Activated T-helper 2 cell treated with anti-CD3 and anti-CD28 coated beads, Interferon-gamma antibody, Interleukin-2, Interleukin-4, amounts not matched to agents 10 μg/mL and 5 μg/mL and 100 μg/mL, durations not matched to agents 14 hours and 24 hours and 36 hours (primary cell): ENCODE measurements around the gene CIDEB. TPM values are rescaled to one million over a fixed set of nuclear protein-coding genes. Genes with fewer than 3 reads are reported as not detected.

Experiments
- DNase-seq: peaks from one replicate; pipeline ENCODE4 v3.0.0; 2021; ENCODE audit warnings: low spot score
- H3K27ac Mint-ChIP-seq: one replicate; pipeline ENCODE4 v1.8.0; 2021; ENCODE audit warnings: mixed read lengths
- H3K27me3 Mint-ChIP-seq: one replicate; pipeline ENCODE4 v1.8.0; 2021; ENCODE audit warnings: low read depth, mixed read lengths
- H3K36me3 Mint-ChIP-seq: one replicate; pipeline ENCODE4 v1.8.0; 2021; ENCODE audit warnings: low read depth, mixed read lengths
- H3K4me1 Mint-ChIP-seq: one replicate; pipeline ENCODE4 v1.8.0; 2021; ENCODE audit warnings: low read depth, mixed read lengths
- H3K4me3 Mint-ChIP-seq: one replicate; pipeline ENCODE4 v1.8.0; 2021; ENCODE audit warnings: low read depth, mild to moderate bottlenecking, moderate library complexity, mixed read lengths
- H3K9me3 Mint-ChIP-seq: one replicate; pipeline ENCODE4 v1.8.0; 2021; ENCODE audit warnings: mixed read lengths
- intact Hi-C: fragments of 100-400 bp; cut with micrococcal nuclease; formaldehyde crosslinking; loops from one replicate; pipeline ENCODE4 v1.15.1; 2023
- total RNA-seq: library from RNA; stranded (reverse); gene quantifications from 2 replicates; pipeline ENCODE4 v1.2.3, GENCODE V29; 2022

The CIDEB gene
- total RNA-seq, 1 donor from 2014 or later, result 19.6 TPM

DNA sequence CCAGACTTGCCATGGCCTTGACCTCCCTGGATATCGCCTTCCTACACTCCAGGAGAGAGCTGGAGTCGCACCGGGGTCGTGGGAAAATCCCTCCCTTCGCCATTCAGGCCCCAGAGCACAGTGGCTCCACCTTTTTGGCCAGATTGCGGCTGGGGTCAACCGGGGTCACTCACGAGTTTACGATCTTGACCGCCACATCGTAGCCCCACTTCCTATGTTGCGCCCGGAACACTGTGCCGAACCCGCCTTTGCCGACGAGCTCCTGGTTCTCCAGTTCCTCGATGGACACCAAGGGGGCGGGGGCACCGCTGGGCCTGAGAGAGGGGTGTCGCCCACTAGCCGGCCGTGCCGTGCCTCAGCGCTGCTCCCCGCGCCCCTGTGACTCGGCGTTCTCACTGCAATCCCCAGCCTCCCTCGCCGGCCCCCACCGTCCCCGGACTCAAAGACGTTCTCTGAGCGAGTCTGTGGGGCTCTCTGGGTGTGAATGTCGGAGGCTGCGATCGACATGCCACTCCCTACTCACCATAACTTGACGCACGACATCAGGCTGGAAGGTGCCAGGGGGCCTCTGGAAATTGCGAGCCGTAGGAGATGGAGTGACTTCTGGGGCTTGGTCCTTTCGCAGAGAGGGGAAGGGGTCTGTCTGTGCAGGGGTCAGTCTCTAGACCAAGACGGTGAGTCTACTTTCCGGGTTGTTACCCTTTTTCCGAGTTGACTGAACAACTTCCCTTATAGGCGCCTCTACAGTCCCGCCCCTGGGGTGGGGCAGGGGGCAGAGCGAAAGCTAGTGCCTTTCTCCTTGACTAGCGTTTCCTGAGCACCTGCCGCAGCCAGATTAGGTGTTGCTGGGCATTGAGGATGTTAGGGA, 31.7 kb upstream of the CIDEB start, which contains the start of gene RIPK3:
RIPK3 (minus strand) TSS at position 708 of the 868 bp plus-strand sequence; CDS start at position 543, 165 bp downstream.
- peak within 1 kb of the TSS; percentile 87 for H3K4me3 Mint-ChIP-seq

DNA sequence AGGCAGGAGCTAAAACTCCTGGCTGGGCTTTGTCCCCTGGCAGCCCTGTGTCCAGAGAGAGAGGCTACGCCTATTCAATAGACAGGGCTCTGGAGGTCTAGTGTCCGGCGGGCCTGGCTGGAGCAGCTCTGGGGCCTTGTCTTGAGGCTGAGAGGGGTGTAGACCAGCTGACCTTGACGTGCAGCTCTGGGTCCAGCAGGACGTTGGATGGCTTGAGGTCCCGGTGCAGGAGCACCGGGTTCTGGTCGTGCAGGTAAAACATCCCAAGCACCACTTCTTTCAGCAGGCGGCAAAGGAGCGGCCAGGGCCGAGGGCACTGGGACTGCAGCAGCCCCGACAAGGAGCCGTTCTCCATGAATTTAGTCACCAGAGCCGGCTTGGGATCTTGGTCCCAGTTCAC, 31.1 kb upstream of the CIDEB start:
- no peaks in the 10 kb centered on the region for H3K9me3 Mint-ChIP-seq
- no peak overlapping the region for H3K27ac Mint-ChIP-seq

More for the DNA sequence above, 31.7 kb upstream of the CIDEB start, which contains the start of gene RIPK3:
- peaks cover 16% of the 10 kb centered on the region for H3K4me1 Mint-ChIP-seq
- H3K9me3 Mint-ChIP-seq, result no peaks in the 10 kb centered on the region
- intact Hi-C loops, result loop anchor here (10.0 kb wide), 1 partner anchor 325 kb away; no protein-coding TSS in a partner anchor
- DNase-seq, result peak; percentile 68
- peak within 1 kb of the TSS; percentile 61 for H3K27ac Mint-ChIP-seq
- peaks cover 24% of the 10 kb centered on the region for H3K27me3 Mint-ChIP-seq
- H3K36me3 Mint-ChIP-seq, result peaks cover 26% of the 10 kb centered on the region

DNA sequence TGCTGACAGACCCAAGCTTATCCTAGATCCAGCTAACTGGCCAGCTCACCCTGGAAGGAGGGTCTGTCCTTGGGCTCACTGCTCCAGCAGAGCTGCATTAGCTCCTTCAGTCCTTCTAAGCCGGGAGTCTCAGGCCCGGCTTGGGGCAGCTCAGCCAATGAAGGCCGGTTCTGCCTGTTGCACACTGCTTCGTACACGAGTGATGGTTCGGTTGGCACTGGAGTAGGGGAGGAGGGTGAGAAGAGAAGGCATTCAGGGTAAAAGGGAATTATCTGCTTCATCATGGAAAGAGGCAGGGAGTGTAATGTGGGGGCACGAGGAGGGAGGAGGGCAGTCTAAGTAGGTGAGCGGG, 30.0 kb upstream of the CIDEB start:
- Mint-ChIP-seq H3K9me3 (no peaks in the 10 kb centered on the region), H3K27ac (no peak overlapping the region), H3K4me3 (peak overlapping the region; percentile 87), H3K4me1 (peaks cover 22% of the 10 kb centered on the region), H3K27me3 (peaks cover 21% of the 10 kb centered on the region), H3K36me3 (peaks cover 26% of the 10 kb centered on the region)
- intact Hi-C loops, result loop anchor here (10.0 kb wide), 1 partner anchor 327 kb away; no protein-coding TSS in a partner anchor
- DNase-seq, result no peak

More for the DNA sequence above, 31.1 kb upstream of the CIDEB start:
- Mint-ChIP-seq H3K4me3 (peak overlapping the region; percentile 87), H3K4me1 (peaks cover 19% of the 10 kb centered on the region), H3K36me3 (peaks cover 26% of the 10 kb centered on the region), H3K27me3 (peaks cover 25% of the 10 kb centered on the region)
- intact Hi-C loops, result loop anchor here (10.0 kb wide), 1 partner anchor 326 kb away; no protein-coding TSS in a partner anchor
- DNase-seq, result no peak

DNA sequence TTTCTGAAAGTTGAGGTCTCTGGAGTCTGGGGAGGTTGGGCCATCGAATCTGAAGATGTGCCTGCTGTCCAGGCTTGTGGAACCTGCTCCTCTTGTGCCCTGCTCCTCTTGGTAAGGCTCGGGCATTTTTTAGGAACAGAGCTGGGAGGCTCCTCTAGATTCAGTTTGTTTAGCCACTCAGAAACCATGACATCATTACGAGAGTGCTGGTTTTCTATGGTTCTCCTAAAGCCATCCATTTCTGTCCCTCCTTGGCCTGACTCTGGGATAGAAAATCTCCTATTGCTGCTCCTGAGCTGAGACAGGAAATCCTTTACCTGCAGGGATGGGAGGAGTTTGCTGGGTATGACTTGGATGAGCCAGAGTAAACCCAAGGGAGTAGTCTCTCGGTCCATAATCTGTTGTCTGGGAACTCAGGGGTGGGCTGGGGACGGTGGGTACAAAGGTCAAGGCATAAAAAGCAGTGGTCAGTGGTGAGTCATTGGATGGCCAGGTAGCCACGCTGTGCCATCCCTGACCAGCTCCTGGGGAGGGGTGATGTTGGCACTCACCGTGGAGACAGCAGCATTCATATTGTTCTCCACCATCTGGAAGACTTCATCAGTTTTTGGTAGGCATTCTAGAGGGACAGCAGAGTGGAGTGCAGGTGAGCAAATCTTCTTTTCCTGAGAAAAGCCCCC, 29.5 kb upstream of the CIDEB start:
- Mint-ChIP-seq H3K27me3 (peaks cover 20% of the 10 kb centered on the region), H3K9me3 (no peaks in the 10 kb centered on the region), H3K27ac (no peak overlapping the region), H3K4me1 (peaks cover 26% of the 10 kb centered on the region), H3K4me3 (no peak overlapping the region), H3K36me3 (peaks cover 26% of the 10 kb centered on the region)
- DNase-seq, result no peak
- intact Hi-C loops, result loop anchor here (10.0 kb wide), 1 partner anchor 328 kb away; no protein-coding TSS in a partner anchor

DNA sequence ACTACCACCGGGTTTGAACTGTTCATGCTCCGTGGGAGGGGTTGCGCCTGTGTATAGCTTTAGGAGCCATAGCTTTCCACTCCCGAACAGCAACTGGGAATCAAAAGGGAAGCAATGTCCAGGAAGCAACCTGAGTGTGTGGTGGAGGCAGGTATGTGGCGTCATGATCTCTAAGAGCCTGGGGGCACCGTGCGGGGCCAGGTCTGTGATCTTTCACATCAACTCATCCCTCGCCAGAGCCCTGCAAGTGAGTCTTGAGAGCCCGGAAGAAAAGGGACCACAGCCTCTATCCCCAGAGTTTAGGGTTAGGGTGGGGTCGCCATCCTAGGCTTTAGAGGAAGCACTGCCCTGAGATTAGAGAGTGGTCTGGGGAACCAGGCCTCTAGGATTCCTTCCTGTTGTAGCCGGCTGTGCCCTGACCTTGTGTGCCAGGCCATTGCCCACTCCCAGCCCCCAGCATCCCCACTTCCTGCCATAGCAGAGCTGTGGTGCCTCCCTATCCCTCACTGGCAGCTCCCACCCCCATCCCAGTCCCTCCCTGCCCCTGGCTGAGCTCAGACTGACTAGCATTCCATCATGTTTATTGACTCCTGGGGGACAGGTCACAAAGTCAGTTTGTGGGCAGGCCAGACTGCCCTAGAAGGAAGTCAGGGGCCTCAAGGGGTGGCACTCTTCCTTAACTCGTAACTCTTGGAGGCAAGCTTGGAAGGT, 27.8 kb upstream of the CIDEB start:
- Mint-ChIP-seq H3K36me3 (peaks cover 26% of the 10 kb centered on the region), H3K4me1 (peaks cover 29% of the 10 kb centered on the region), H3K9me3 (no peaks in the 10 kb centered on the region), H3K4me3 (no peak overlapping the region), H3K27me3 (peaks cover 22% of the 10 kb centered on the region), H3K27ac (no peak overlapping the region)
- DNase-seq, result no peak
- intact Hi-C loops, result loop anchor here (10.0 kb wide), 1 partner anchor 329 kb away; no protein-coding TSS in a partner anchor

DNA sequence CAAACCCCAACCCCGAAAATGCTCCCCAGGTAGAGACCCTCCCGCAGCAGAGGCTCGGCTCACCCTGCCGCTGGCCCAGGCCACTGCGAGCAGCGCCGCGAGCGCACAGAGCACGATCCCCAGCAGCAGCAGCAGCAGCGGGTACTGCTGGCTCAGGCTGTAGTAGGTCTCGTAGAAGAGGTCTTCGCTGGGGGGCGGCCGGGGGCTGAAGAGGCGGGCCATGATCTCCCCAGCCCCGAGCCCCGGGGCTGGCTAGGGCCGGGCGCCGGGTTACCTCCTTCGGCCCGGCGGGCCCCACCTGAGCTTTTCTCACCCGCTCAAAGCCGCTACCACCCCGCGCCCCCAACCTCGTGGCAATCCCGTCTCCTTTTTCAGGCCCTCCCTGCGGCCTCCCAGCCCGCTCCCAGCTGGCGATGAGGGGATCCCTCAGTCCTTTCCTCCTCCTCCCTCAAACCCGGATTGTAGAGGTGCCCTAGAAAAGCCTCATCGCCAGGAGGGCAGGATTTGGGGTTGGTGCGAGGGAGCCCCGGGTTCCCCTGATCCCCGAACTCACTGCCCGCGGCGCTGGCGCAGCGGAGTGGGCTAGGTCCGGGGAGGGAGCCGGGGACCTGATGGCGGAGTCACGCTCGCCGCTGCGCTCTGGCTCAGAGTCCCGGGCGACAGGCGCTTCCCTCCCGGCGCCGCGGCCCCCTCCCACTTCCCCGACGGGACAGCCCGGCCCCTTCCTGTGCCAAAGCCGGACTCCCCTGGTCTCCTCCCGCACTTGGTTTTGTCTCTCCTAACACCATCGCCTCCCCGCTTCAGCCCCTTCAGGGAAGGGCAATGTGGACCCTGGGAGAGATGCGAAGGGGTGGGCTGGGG, 26.9 kb upstream of the CIDEB start, which contains the start of gene ADCY4:
ADCY4 (minus strand) TSS at position 641 of the 861 bp plus-strand sequence; CDS start at position 222, 419 bp downstream.
- peaks cover 28% of the 10 kb centered on the region for H3K4me1 Mint-ChIP-seq
- intact Hi-C loops, result loop anchor here (10.0 kb wide), 1 partner anchor 330 kb away; no protein-coding TSS in a partner anchor

DNA sequence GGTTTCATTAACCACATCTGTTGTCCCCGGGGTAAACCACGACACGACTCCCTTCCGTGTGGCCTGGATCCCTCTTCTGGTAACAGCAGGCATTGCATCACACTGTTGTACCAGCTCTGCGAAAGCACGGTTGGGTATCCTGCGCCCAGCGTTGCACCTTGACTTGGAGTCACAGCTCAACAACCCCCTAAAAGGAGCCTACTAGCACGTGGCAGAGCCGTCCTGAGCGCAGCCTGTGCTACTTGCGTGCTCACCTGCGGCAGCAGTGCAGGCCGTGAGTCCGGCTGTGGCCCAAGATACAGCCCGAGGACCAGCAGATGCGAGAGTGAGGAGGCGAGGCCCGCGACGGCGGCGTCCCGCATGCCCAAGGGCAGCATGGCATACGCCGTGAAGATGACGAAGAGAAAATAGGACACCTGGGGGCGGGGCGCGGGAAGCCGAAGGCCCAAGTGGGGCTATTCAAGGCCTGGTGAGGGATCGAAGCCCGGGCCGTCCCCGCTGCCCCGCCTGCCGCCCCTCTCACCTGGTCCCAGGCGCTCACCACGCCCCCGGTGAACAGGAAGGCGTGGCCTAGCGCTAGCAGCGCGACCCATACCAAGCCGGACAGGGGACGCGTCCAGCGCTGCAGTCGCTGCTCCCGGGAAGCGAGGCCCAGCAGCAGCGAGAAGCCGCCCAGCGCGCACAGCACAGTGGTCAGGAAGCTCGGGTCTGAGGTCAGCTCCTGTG, 24.7 kb upstream of the CIDEB start:
- Mint-ChIP-seq H3K36me3 (peaks cover 24% of the 10 kb centered on the region), H3K9me3 (no peaks in the 10 kb centered on the region), H3K27me3 (peaks cover 27% of the 10 kb centered on the region), H3K4me3 (peak overlapping the region; percentile 66), H3K27ac (peak overlapping the region; percentile 3), H3K4me1 (peaks cover 36% of the 10 kb centered on the region)
- intact Hi-C loops, result loop anchor here (1.0 to 10.0 kb wide), 3 partner anchors 18 to 332 kb away; partner anchors contain the start of gene TINF2
- peak; percentile 82 for DNase-seq

More for the DNA sequence above, 26.9 kb upstream of the CIDEB start, which contains the start of gene ADCY4:
- H3K36me3 Mint-ChIP-seq, result peaks cover 26% of the 10 kb centered on the region
- DNase-seq, result no peak
- no peaks in the 10 kb centered on the region for H3K9me3 Mint-ChIP-seq
- H3K27ac Mint-ChIP-seq, result no peak within 1 kb of the TSS
- H3K27me3 Mint-ChIP-seq, result peaks cover 27% of the 10 kb centered on the region
- H3K4me3 Mint-ChIP-seq, result peak within 1 kb of the TSS; percentile 26

DNA sequence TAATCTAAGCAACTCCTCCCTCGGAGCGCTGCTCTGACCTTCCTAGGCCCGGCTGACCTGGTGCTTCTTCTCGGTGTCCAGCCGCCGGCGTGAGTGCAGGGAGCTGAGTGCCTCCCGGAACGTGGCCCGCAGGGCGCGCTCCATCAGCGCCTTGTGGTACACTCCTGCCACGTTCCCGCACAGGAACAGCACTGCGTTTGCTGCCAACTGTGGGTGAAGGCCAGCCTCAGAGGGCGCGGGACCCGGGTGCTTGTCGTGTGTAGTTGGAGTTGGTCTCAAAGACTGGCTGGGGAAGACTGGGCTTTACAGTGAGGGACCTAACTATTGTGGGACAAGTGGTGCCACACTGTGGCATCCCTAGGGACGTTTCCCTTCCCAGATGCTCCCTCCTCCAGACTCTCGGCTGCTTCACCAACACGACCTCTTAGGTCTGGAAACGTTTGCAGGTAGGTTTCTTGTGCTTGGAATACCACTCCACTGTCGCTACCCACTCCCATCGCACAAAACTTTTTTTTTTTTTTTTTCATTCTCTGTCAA, 24.0 kb upstream of the CIDEB start:
- H3K4me3 Mint-ChIP-seq, result peak overlapping the region; percentile 66
- no peaks in the 10 kb centered on the region for H3K9me3 Mint-ChIP-seq
- intact Hi-C loops, result loop anchor here (1.0 to 10.0 kb wide), 3 partner anchors 17 to 333 kb away; partner anchors contain the start of gene TINF2
- DNase-seq, result no peak
- H3K27me3 Mint-ChIP-seq, result peaks cover 27% of the 10 kb centered on the region
- peak overlapping the region; percentile 3 for H3K27ac Mint-ChIP-seq
- H3K36me3 Mint-ChIP-seq, result peaks cover 19% of the 10 kb centered on the region
- H3K4me1 Mint-ChIP-seq, result peaks cover 39% of the 10 kb centered on the region

DNA sequence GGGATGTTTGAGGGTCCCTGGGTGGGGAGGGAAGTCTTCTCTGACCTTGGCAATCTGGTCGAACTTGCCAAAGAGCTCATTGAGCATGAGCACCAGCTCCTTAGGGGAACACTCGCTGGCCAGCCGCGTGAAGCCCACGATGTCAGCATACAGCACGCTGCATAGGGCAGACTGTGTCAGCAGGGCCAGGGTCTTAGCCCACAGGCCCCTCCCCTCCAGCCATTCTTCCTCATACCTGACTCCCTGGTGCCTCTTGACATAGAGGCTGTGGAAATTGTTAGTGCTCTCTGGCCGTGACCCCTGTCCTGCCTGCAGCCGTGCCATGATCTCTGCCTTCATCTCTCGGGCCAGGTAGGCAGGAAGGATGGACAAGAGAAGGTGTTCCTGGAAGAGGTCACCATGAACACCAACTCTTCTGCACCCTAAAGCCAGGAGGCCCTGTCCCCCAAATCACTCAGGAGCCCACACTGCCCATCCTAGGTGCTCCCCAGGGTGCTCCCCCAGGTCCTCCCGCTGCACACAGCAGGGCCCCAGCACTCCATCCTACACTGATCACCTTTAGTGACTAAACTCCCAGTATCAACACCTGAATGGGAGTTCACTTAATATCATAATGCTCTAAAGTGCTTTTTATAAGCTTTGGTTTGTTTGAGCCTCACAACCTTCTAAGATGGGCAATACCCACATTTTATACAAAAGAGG, 23.3 kb upstream of the CIDEB start:
- intact Hi-C loops, result loop anchor here (10.0 kb wide), 1 partner anchor 334 kb away; no protein-coding TSS in a partner anchor
- H3K9me3 Mint-ChIP-seq, result no peaks in the 10 kb centered on the region

DNA sequence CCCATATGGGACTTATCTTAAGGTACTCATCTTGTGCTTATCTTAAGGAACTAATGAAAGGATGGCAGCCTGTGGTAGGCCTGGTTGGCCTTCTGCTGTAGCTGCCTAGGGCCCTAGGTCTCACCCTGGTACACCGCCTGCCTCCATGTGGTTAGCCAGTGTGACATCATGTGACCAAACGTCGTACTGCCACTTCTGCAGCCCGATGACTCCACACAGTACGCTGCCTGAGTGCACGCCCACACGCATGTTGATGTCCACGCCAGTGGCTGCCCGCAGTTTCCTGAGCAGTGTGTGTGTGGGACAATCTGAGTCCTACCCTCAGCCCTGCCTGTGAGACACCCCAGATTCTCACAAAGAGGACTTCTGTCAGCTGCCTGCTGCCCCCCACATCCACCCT, 22.0 kb upstream of the CIDEB start:
- no peak overlapping the region for H3K4me3 Mint-ChIP-seq
- H3K4me1 Mint-ChIP-seq, result peaks cover 38% of the 10 kb centered on the region
- DNase-seq, result no peak
- intact Hi-C loops, result loop anchor here (10.0 kb wide), 1 partner anchor 335 kb away; no protein-coding TSS in a partner anchor
- peaks cover 20% of the 10 kb centered on the region for H3K27me3 Mint-ChIP-seq
- no peak overlapping the region for H3K27ac Mint-ChIP-seq
- no peaks in the 10 kb centered on the region for H3K36me3 Mint-ChIP-seq
- no peaks in the 10 kb centered on the region for H3K9me3 Mint-ChIP-seq

More for the DNA sequence above, 23.3 kb upstream of the CIDEB start:
- Mint-ChIP-seq H3K36me3 (peaks cover 12% of the 10 kb centered on the region), H3K4me3 (no peak overlapping the region), H3K4me1 (peaks cover 39% of the 10 kb centered on the region), H3K27ac (no peak overlapping the region), H3K27me3 (peaks cover 27% of the 10 kb centered on the region)
- no peak for DNase-seq
